ENCODE results near the gene EFCAB11. TPM values are rescaled to one million over a fixed set of nuclear protein-coding genes. Genes with fewer than 3 reads are reported as not detected.

EFCAB11 gene
- total and polyA plus RNA-seq, 9 of the 15 experiments (the other 6 are each of a cell fraction or from before 2014, with no cell fraction given) = 13.4 to 37.9 (median 17.4) TPM

GRCh38 chr14:89957791-89958190 lies 3.3 kb upstream of the EFCAB11 start (continued):
- TF ChIP-seq GMEB1 (CRISPR knock-in tag; IDR thresholded peaks at IDR 0.05) (no peak), ETV1 (tag; conservative IDR thresholded peaks at IDR 0.05; ENCODE audit: low read depth) (no peak), FOXO4 (CRISPR knock-in tag; IDR thresholded peaks at IDR 0.05) (no peak), ZBTB33 (CRISPR knock-in tag; IDR thresholded peaks at IDR 0.05) (no peak), SOX6 (IDR thresholded peaks at IDR 0.05) (no peak), SUPT5H (IDR thresholded peaks at IDR 0.05) (no peak), RBM25 (IDR thresholded peaks at IDR 0.05; ENCODE audit: low read depth, low read length, severe bottlenecking) (no peak), PTBP1 (IDR thresholded peaks at IDR 0.05; ENCODE audit: low read depth, low read length) (no peak), PYGO2 (tag; IDR thresholded peaks at IDR 0.05) (no peak), SMAD3 (CRISPR knock-in tag; conservative IDR thresholded peaks at IDR 0.05) (no peak), PRMT5 (CRISPR knock-in tag; IDR thresholded peaks at IDR 0.05) (no peak), ZBTB17 (CRISPR knock-in tag; IDR thresholded peaks at IDR 0.05) (no peak)
